HL-60 (cell line): ENCODE data around the gene TMEM235.

ENCODE experiments used
- DNase-seq, 2 experiments: peaks; one replicate each; pipeline ENCODE4 v3.0.0-alpha.2; 2010 to 2020; ENCODE audit warnings: low read depth in 1 of 2, low spot score in 1 of 2
- H3K27ac ChIP-seq: fragments of 250-450 bp; sonication (Bioruptor Pico); replicated peaks from 2 replicates; pipeline ENCODE4 v1.5.1; 2020; ENCODE audit warnings: mild to moderate bottlenecking, moderate library complexity
- H3K27me3 ChIP-seq: fragments of 250-450 bp; sonication (Bioruptor Pico); 2 replicates; pipeline ENCODE4 v1.5.1; 2021; ENCODE audit warnings: mild to moderate bottlenecking, moderate library complexity; ENCODE audit not compliant: insufficient read depth, poor library complexity, severe bottlenecking
- H3K4me3 ChIP-seq: replicated peaks from 2 replicates; pipeline ENCODE4 v1.5.1; 2011; ENCODE audit warnings: mild to moderate bottlenecking, control low read depth, low read length; ENCODE audit not compliant: insufficient read depth
- GABPA ChIP-seq: IDR thresholded peaks from 2 replicates; pipeline ENCODE4 v1.6.1; 2012; ENCODE audit warnings: low read depth
- POLR2AphosphoS5 ChIP-seq: IDR thresholded peaks from 2 replicates; pipeline ENCODE4 v1.6.1; 2012; ENCODE audit warnings: low read depth
- SPI1 ChIP-seq: IDR thresholded peaks from 2 replicates; pipeline ENCODE4 v1.6.1; 2012; ENCODE audit warnings: low read depth, mild to moderate bottlenecking, borderline replicate concordance
- TF ChIP-seq, protein P1 (sequence below): IDR thresholded peaks from 2 replicates; pipeline ENCODE4 v1.6.1; 2012; ENCODE audit warnings: low read depth; ENCODE audit not compliant: insufficient replicate concordance
- TF ChIP-seq, protein P2 (sequence below): IDR thresholded peaks from one replicate; pipeline ENCODE4 v1.5.1; 2011; ENCODE audit warnings: low read length, control low read depth, inconsistent platforms; ENCODE audit not compliant: insufficient read depth

The TMEM235 gene

DNA sequence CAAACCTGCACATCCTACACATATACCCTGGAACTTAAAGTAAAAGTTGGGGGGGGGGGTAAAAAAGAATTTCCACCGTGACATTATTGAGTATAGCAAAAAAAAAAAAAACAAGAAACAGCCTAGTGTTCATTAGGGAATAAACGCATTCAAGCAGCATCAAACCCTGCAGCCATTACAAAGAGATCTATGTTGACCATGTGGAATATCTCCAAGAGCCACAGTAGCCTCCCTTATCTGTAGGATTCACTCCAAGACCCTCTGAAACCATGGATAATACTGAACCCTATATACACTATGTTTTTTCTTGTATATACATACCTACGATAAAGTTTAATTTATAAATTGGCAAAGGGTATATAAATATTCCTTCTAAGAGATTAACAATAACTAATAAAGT lies 22.9 kb upstream of the TMEM235 start:
- TF ChIP-seq, protein P1, sequence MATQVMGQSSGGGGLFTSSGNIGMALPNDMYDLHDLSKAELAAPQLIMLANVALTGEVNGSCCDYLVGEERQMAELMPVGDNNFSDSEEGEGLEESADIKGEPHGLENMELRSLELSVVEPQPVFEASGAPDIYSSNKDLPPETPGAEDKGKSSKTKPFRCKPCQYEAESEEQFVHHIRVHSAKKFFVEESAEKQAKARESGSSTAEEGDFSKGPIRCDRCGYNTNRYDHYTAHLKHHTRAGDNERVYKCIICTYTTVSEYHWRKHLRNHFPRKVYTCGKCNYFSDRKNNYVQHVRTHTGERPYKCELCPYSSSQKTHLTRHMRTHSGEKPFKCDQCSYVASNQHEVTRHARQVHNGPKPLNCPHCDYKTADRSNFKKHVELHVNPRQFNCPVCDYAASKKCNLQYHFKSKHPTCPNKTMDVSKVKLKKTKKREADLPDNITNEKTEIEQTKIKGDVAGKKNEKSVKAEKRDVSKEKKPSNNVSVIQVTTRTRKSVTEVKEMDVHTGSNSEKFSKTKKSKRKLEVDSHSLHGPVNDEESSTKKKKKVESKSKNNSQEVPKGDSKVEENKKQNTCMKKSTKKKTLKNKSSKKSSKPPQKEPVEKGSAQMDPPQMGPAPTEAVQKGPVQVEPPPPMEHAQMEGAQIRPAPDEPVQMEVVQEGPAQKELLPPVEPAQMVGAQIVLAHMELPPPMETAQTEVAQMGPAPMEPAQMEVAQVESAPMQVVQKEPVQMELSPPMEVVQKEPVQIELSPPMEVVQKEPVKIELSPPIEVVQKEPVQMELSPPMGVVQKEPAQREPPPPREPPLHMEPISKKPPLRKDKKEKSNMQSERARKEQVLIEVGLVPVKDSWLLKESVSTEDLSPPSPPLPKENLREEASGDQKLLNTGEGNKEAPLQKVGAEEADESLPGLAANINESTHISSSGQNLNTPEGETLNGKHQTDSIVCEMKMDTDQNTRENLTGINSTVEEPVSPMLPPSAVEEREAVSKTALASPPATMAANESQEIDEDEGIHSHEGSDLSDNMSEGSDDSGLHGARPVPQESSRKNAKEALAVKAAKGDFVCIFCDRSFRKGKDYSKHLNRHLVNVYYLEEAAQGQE = no peak
- TF ChIP-seq SPI1 (no peak), GABPA (no peak), POLR2AphosphoS5 (no peak)
- TF ChIP-seq, protein P2, sequence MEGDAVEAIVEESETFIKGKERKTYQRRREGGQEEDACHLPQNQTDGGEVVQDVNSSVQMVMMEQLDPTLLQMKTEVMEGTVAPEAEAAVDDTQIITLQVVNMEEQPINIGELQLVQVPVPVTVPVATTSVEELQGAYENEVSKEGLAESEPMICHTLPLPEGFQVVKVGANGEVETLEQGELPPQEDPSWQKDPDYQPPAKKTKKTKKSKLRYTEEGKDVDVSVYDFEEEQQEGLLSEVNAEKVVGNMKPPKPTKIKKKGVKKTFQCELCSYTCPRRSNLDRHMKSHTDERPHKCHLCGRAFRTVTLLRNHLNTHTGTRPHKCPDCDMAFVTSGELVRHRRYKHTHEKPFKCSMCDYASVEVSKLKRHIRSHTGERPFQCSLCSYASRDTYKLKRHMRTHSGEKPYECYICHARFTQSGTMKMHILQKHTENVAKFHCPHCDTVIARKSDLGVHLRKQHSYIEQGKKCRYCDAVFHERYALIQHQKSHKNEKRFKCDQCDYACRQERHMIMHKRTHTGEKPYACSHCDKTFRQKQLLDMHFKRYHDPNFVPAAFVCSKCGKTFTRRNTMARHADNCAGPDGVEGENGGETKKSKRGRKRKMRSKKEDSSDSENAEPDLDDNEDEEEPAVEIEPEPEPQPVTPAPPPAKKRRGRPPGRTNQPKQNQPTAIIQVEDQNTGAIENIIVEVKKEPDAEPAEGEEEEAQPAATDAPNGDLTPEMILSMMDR = no peak
- no peak for DNase-seq

DNA sequence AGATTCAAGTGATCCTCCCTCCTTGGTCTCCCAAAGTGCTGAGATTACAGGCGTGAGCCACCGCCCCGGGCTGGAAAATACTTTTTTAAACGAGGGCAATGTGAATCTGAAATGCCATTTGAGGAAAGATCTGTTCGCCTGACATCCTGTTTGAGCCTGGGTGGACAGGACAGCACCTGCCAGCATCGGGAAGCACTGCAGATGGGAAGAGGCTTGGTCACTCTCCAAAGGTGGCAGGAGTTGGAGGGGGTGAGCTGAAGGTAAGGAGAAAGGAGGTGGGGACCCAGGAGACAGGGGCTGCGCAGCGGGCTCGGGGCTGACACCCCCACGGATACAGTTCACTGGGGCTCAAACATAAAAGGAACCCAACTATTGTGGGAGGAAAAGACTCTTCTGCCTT lies 21.3 kb upstream of the TMEM235 start:
- Histone ChIP-seq H3K4me3 (no peak overlapping the region), H3K27me3 (no peaks in the 10 kb centered on the region), H3K27ac (no peak overlapping the region)
- DNase-seq = no peak
- TF ChIP-seq POLR2AphosphoS5 = no peak
- no peak for TF ChIP-seq GABPA
- TF ChIP-seq, protein P1 = no peak

More for the DNA sequence above, 22.9 kb upstream of the TMEM235 start:
- Histone ChIP-seq H3K4me3 (no peak overlapping the region), H3K27me3 (no peaks in the 10 kb centered on the region), H3K27ac (no peak overlapping the region)

DNA sequence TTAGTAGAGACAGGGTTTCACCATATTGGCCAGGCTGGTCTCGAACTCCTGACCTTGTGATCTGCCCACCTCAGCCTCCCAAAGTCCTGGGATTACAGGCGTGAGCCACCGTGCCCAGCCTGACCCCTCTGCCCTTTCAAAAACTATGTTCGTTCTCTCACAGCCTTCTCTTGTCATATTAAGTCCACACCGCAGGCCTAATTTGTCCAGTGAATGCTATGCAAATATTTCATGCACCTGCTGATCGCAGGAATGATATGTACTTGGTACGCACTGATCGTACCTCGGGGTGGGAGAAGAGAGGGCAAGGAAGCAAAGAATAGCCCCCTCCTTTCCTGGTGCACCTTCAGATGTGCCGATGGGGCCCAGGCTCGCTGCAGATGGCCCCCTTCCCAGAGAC lies 20.4 kb upstream of the TMEM235 start:
- H3K27me3 ChIP-seq = no peaks in the 10 kb centered on the region
- DNase-seq = no peak
- TF ChIP-seq, protein P2 = no peak
- no peak for TF ChIP-seq GABPA
- TF ChIP-seq SPI1 = no peak
- TF ChIP-seq POLR2AphosphoS5 = no peak
- TF ChIP-seq, protein P1 = no peak
- no peak overlapping the region for H3K27ac ChIP-seq
- H3K4me3 ChIP-seq = no peak overlapping the region
